GM23338 (cell line): ENCODE data around the gene LCE1B. TPM values are rescaled to one million over a fixed set of nuclear protein-coding genes. Genes with fewer than 3 reads are reported as not detected.

Experiments used
- ATAC-seq: fragments of 200-7000 bp; cut with Tn5 transposase; 3 replicates; pipeline ENCODE4 v1.9.1; 2020
- DNase-seq: peaks from one replicate; pipeline ENCODE4 v3.0.0-alpha.2; 2015; ENCODE audit warnings: low spot score
- H2AFZ ChIP-seq: fragments of 200-600 bp; sonication (generic); 2 replicates; pipeline ENCODE4 v1.8.0; 2016; ENCODE audit warnings: antibody characterized with exemption, mild to moderate bottlenecking, moderate library complexity
- H3F3A ChIP-seq: fragments of 200-600 bp; sonication (generic); replicated peaks from 2 replicates; pipeline ENCODE4 v1.8.0; 2017; ENCODE audit warnings: antibody characterized with exemption, mixed run types, low read depth
- H3K27ac ChIP-seq: fragments of 200-600 bp; sonication (generic); 2 replicates; pipeline ENCODE4 v1.6.1; 2016; ENCODE audit warnings: low read depth
- H3K27me3 ChIP-seq: fragments of 200-600 bp; sonication (generic); 2 replicates; pipeline ENCODE4 v1.8.0; 2016; ENCODE audit warnings: mild to moderate bottlenecking, mixed run types, moderate library complexity; ENCODE audit not compliant: insufficient read depth
- H3K36me3 ChIP-seq: fragments of 200-600 bp; sonication (generic); 2 replicates; pipeline ENCODE4 v1.8.0; 2016; ENCODE audit warnings: mild to moderate bottlenecking; ENCODE audit not compliant: insufficient read depth
- H3K4me1 ChIP-seq: fragments of 200-600 bp; sonication (generic); 2 replicates; pipeline ENCODE4 v1.8.0; 2016; ENCODE audit warnings: mild to moderate bottlenecking, moderate library complexity; ENCODE audit not compliant: insufficient read depth
- H3K4me2 ChIP-seq: fragments of 200-600 bp; sonication (generic); 2 replicates; pipeline ENCODE4 v1.7.1; 2017; ENCODE audit warnings: mixed run types
- H3K4me3 ChIP-seq: fragments of 200-600 bp; sonication (generic); 2 replicates; pipeline ENCODE4 v1.6.1; 2016; ENCODE audit warnings: mixed run types
- H3K79me2 ChIP-seq: fragments of 200-600 bp; sonication (generic); replicated peaks from 2 replicates; pipeline ENCODE4 v1.8.0; 2017; ENCODE audit warnings: mild to moderate bottlenecking; ENCODE audit not compliant: insufficient read depth
- H3K9me2 ChIP-seq: fragments of 200-600 bp; sonication (generic); 2 replicates; pipeline ENCODE4 v1.8.0; 2017; ENCODE audit not compliant: insufficient read depth
- H4K20me1 ChIP-seq: fragments of 200-600 bp; sonication (generic); replicated peaks from 2 replicates; pipeline ENCODE4 v1.8.0; 2017; ENCODE audit warnings: mild to moderate bottlenecking; ENCODE audit not compliant: insufficient read depth
- H3K27ac Mint-ChIP-seq: 2 replicates; pipeline ENCODE4 v1.8.0; 2020; ENCODE audit warnings: inconsistent platforms, mild to moderate bottlenecking, moderate library complexity, mixed read lengths
- H3K27me3 Mint-ChIP-seq: 3 replicates; pipeline ENCODE4 v1.8.0; 2022; ENCODE audit warnings: low read depth, mild to moderate bottlenecking, moderate library complexity, mixed read lengths, inconsistent platforms; ENCODE audit not compliant: insufficient read depth, poor library complexity
- H3K36me3 Mint-ChIP-seq: 3 replicates; pipeline ENCODE4 v1.8.0; 2021; ENCODE audit warnings: low read depth, mild to moderate bottlenecking, inconsistent platforms, moderate library complexity, mixed read lengths
- H3K4me1 Mint-ChIP-seq: 3 replicates; pipeline ENCODE4 v1.8.0; 2020; ENCODE audit warnings: mild to moderate bottlenecking, inconsistent platforms, mixed read lengths
- H3K4me3 Mint-ChIP-seq: 3 replicates; pipeline ENCODE4 v1.8.0; 2021; ENCODE audit warnings: moderate library complexity, mild to moderate bottlenecking, inconsistent platforms, mixed read lengths
- H3K9me3 Mint-ChIP-seq: 3 replicates; pipeline ENCODE4 v1.8.0; 2020; ENCODE audit warnings: moderate library complexity, mild to moderate bottlenecking, inconsistent platforms, mixed read lengths
- CREB1 ChIP-seq: fragments of 250-450 bp; sonication (Bioruptor Pico); IDR thresholded peaks from 2 replicates; pipeline ENCODE4 v1.5.0; 2020; ENCODE audit warnings: low read depth, mild to moderate bottlenecking, moderate library complexity
- CTCF ChIP-seq, 2 experiments: fragments of 200-600 bp in 1 of 2; sonication (generic) in 1 of 2; conservative IDR thresholded peaks; 2 replicates each; pipeline versions ENCODE4 v1.5.1 to v1.6.1; 2016 to 2017; ENCODE audit warnings: antibody characterized with exemption in 2 of 2, low read depth in 2 of 2, mild to moderate bottlenecking in 2 of 2, moderate library complexity in 1 of 2
- ETS1 ChIP-seq: IDR thresholded peaks from 2 replicates; pipeline ENCODE4 v1.6.1; 2016; ENCODE audit warnings: antibody characterized with exemption
- EZH2 ChIP-seq: fragments of 200-600 bp; sonication (generic); IDR thresholded peaks from one replicate; pipeline ENCODE4 v1.8.0; 2017; ENCODE audit warnings: antibody characterized with exemption, mild to moderate bottlenecking, low read depth; ENCODE audit not compliant: unreplicated experiment
- EZH2phosphoT487 ChIP-seq: fragments of 200-600 bp; sonication (generic); IDR thresholded peaks from one replicate; pipeline ENCODE4 v1.8.1; 2018; ENCODE audit warnings: antibody characterized with exemption; ENCODE audit not compliant: unreplicated experiment
- JUNB ChIP-seq: IDR thresholded peaks from one replicate; pipeline ENCODE4 v1.6.1; 2016; ENCODE audit warnings: antibody characterized with exemption; ENCODE audit not compliant: unreplicated experiment
- NANOG ChIP-seq: IDR thresholded peaks from 2 replicates; pipeline ENCODE4 v1.6.1; 2016; ENCODE audit warnings: antibody characterized with exemption, borderline replicate concordance
- POLR2AphosphoS5 ChIP-seq: IDR thresholded peaks from 2 replicates; pipeline ENCODE4 v1.6.1; 2016; ENCODE audit warnings: antibody characterized with exemption, low read depth
- REST ChIP-seq: IDR thresholded peaks from one replicate; pipeline ENCODE4 v1.6.1; 2018; ENCODE audit warnings: antibody characterized with exemption; ENCODE audit not compliant: unreplicated experiment
- STAT1 ChIP-seq: IDR thresholded peaks from one replicate; pipeline ENCODE4 v1.6.1; 2016; ENCODE audit warnings: antibody characterized with exemption; ENCODE audit not compliant: unreplicated experiment
- ZNF114 ChIP-seq: fragments of 250-450 bp; sonication (Bioruptor Pico); IDR thresholded peaks from 2 replicates; pipeline ENCODE4 v1.5.0; 2020; ENCODE audit warnings: mild to moderate bottlenecking, moderate library complexity
- ZNF331 ChIP-seq: fragments of 250-450 bp; sonication (Bioruptor Pico); IDR thresholded peaks from 2 replicates; pipeline ENCODE4 v1.5.0; 2020; ENCODE audit warnings: low read depth, mild to moderate bottlenecking, moderate library complexity
- ZNF462 ChIP-seq: fragments of 250-450 bp; sonication (Bioruptor Pico); IDR thresholded peaks from 2 replicates; pipeline ENCODE4 v1.5.0; 2020; ENCODE audit warnings: mild to moderate bottlenecking, moderate library complexity
- polyA plus RNA-seq: library from polyadenylated mRNA; unstranded; fragments of >200 nt; fragmentation: Nextera tagmentation; extraction: Ambion mirVana; gene quantifications from 2 replicates; pipeline ENCODE4 v1.2.1, GENCODE V29; 2016
- total RNA-seq: library from RNA; depleted of rRNA; stranded (reverse); fragments of >200 nt; shearing (Covaris generic); gene quantifications from 2 replicates; pipeline ENCODE4 v1.2.3, GENCODE V29; 2014

The LCE1B gene
- total and polyA plus RNA-seq, 2 experiments from 2014 or later = not detected

- Histone ChIP-seq H3K4me1 (no peaks in the 10 kb centered on the region), H4K20me1 (no peaks in the 10 kb centered on the region), H3K36me3 (no peaks in the 10 kb centered on the region), H3F3A (no peaks in the 10 kb centered on the region), H3K27ac (no peak overlapping the region), H3K4me3 (no peak overlapping the region), H2AFZ (no peak overlapping the region), H3K4me2 (no peak overlapping the region), H3K27me3 (no peaks in the 10 kb centered on the region), H3K9me2 (no peaks in the 10 kb centered on the region; the same call in 1 of the 2 replicates), H3K79me2 (no peaks in the 10 kb centered on the region)
- no peak for ATAC-seq
- Mint-ChIP-seq H3K4me3 (no peak overlapping the region), H3K9me3 (no peaks in the 10 kb centered on the region), H3K4me1 (no peaks in the 10 kb centered on the region), H3K36me3 (no peaks in the 10 kb centered on the region), H3K27ac (no peak overlapping the region), H3K27me3 (peaks cover 3% of the 10 kb centered on the region)
- TF ChIP-seq JUNB (no peak), CTCF (conservative IDR thresholded peaks at IDR 0.05; ENCODE audit: low read depth in 2 of 2) (no peak), EZH2phosphoT487 (no peak), ETS1 (no peak), EZH2 (no peak), STAT1 (no peak), ZNF114 (no peak), NANOG (no peak), CREB1 (CRISPR knock-in tag) (no peak), ZNF331 (no peak), REST (no peak), POLR2AphosphoS5 (no peak), ZNF462 (CRISPR knock-in tag) (no peak)
- DNase-seq = no peak
Measured at GRCh38 chr1:152801333-152801732, 10.4 kb upstream of the LCE1B start.
